Measurements from ENCODE around the gene DES. TPM values are rescaled to one million over a fixed set of nuclear protein-coding genes. Genes with fewer than 3 reads are reported as not detected.

Gene DES
- total RNA-seq, result not detected

DNA sequence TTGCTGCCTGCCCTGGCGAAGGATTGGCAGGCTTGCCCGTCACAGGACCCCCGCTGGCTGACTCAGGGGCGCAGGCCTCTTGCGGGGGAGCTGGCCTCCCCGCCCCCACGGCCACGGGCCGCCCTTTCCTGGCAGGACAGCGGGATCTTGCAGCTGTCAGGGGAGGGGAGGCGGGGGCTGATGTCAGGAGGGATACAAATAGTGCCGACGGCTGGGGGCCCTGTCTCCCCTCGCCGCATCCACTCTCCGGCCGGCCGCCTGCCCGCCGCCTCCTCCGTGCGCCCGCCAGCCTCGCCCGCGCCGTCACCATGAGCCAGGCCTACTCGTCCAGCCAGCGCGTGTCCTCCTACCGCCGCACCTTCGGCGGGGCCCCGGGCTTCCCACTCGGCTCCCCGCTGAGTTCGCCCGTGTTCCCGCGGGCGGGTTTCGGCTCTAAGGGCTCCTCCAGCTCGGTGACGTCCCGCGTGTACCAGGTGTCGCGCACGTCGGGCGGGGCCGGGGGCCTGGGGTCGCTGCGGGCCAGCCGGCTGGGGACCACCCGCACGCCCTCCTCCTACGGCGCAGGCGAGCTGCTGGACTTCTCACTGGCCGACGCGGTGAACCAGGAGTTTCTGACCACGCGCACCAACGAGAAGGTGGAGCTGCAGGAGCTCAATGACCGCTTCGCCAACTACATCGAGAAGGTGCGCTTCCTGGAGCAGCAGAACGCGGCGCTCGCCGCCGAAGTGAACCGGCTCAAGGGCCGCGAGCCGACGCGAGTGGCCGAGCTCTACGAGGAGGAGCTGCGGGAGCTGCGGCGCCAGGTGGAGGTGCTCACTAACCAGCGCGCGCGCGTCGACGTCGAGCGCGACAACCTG, at the start of gene DES:
Gene DES, plus strand, starts transcription at position 223 of the 857 bp plus-strand sequence. Its CDS starts 86 bp downstream, at position 309.
- DNase-seq (no peak), ATAC-seq (ENCODE audit: low read depth) (peak; percentile 21)
- H3K4me3 Mint-ChIP-seq, result no peak within 1 kb of the TSS
- H3K36me3 Mint-ChIP-seq, result no peaks in the 10 kb centered on the region
- no peaks in the 10 kb centered on the region for H3K9me3 Mint-ChIP-seq
- H3K4me1 Mint-ChIP-seq, result peaks cover 2% of the 10 kb centered on the region
- peaks cover 42% of the 10 kb centered on the region for H3K27me3 Mint-ChIP-seq
- no peak within 1 kb of the TSS for H3K27ac Mint-ChIP-seq
- POLR2A ChIA-PET, result no interaction called here

- POLR2A ChIA-PET, result no interaction called here
- no peaks in the 10 kb centered on the region for H3K9me3 Mint-ChIP-seq
- ATAC-seq (ENCODE audit: low read depth) (no peak), DNase-seq (no peak)
- H3K27me3 Mint-ChIP-seq, result no peaks in the 10 kb centered on the region
- no peak overlapping the region for H3K4me3 Mint-ChIP-seq
- peaks cover 5% of the 10 kb centered on the region for H3K36me3 Mint-ChIP-seq
- no peaks in the 10 kb centered on the region for H3K4me1 Mint-ChIP-seq
- no peak overlapping the region for H3K27ac Mint-ChIP-seq
Observed at GRCh38 chr2:219368690-219369191, 49.4 kb upstream of the DES start.

GRCh38 chr2:219369447-219369861, 48.7 kb upstream of the DES start:
- H3K27ac Mint-ChIP-seq, result no peak overlapping the region
- POLR2A ChIA-PET, result no interaction called here

GRCh38 chr2:219378163-219378851, 39.9 kb upstream of the DES start:
- no peaks in the 10 kb centered on the region for H3K27me3 Mint-ChIP-seq
- peaks cover 2% of the 10 kb centered on the region for H3K4me1 Mint-ChIP-seq
- ATAC-seq (ENCODE audit: low read depth), result no peak
- POLR2A ChIA-PET, result interaction anchor here (1.1 kb wide), 1 partner anchor 10 kb away, joined by 5 read pairs; the partner anchor contains the start of gene DNPEP
- no peak for DNase-seq
- no peak overlapping the region for H3K4me3 Mint-ChIP-seq
- peaks cover 23% of the 10 kb centered on the region for H3K36me3 Mint-ChIP-seq
- H3K27ac Mint-ChIP-seq, result no peak overlapping the region
- H3K9me3 Mint-ChIP-seq, result no peaks in the 10 kb centered on the region

More at GRCh38 chr2:219369447-219369861, 48.7 kb upstream of the DES start:
- H3K36me3 Mint-ChIP-seq, result peaks cover 6% of the 10 kb centered on the region
- no peak for ATAC-seq (ENCODE audit: low read depth)
- no peak for DNase-seq
- no peaks in the 10 kb centered on the region for H3K9me3 Mint-ChIP-seq
- H3K4me3 Mint-ChIP-seq, result no peak overlapping the region
- no peaks in the 10 kb centered on the region for H3K27me3 Mint-ChIP-seq
- H3K4me1 Mint-ChIP-seq, result no peaks in the 10 kb centered on the region

DNA sequence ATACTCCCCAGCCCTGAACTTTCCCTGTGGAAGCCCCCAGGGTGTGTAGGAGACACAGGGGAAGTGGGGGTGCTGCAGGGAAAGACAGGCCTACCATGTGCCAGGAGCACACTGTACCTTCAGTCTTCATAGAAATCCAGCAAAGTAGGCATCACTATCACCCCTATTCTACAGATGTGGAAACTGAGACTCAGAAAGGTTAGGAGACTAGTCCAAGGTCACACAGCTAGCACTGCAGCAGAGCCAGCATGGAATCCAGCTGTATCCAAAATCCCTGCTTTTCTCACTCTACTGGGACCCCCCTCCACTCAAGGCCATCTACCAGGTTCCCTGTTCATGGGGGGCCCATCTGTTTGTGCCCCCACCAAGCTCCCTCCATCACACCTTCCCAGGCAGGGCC, 37.3 kb upstream of the DES start:
- DNase-seq (no peak), ATAC-seq (ENCODE audit: low read depth) (no peak)
- Mint-ChIP-seq H3K27ac (no peak overlapping the region), H3K36me3 (peaks cover 22% of the 10 kb centered on the region), H3K27me3 (no peaks in the 10 kb centered on the region), H3K4me1 (peaks cover 2% of the 10 kb centered on the region), H3K9me3 (no peaks in the 10 kb centered on the region), H3K4me3 (no peak overlapping the region)
- POLR2A ChIA-PET, result no interaction called here

DNA sequence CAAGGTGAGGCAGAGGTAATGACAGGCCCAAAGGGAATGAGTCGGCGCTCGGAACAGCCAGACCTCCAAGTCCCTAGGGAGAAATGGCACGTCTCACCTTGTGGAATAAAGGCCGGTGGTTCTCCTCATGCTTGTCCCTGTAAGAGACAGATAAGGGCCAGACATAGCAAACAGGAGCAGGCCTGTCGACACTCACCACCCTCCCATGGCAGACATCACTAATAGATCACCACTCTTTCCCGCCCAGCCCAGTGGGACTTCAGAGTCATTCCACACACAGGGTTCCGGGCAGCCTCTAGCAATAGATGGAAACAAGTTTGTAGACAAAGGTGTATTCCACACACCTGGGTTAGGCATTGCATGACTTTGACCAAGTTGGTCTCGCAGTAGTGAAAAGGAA, 36.7 kb upstream of the DES start:
- Mint-ChIP-seq H3K4me1 (peaks cover 3% of the 10 kb centered on the region), H3K27me3 (no peaks in the 10 kb centered on the region), H3K9me3 (no peaks in the 10 kb centered on the region), H3K4me3 (no peak overlapping the region), H3K36me3 (peaks cover 21% of the 10 kb centered on the region), H3K27ac (no peak overlapping the region)
- DNase-seq (no peak), ATAC-seq (ENCODE audit: low read depth) (no peak)
- POLR2A ChIA-PET, result no interaction called here

DNA sequence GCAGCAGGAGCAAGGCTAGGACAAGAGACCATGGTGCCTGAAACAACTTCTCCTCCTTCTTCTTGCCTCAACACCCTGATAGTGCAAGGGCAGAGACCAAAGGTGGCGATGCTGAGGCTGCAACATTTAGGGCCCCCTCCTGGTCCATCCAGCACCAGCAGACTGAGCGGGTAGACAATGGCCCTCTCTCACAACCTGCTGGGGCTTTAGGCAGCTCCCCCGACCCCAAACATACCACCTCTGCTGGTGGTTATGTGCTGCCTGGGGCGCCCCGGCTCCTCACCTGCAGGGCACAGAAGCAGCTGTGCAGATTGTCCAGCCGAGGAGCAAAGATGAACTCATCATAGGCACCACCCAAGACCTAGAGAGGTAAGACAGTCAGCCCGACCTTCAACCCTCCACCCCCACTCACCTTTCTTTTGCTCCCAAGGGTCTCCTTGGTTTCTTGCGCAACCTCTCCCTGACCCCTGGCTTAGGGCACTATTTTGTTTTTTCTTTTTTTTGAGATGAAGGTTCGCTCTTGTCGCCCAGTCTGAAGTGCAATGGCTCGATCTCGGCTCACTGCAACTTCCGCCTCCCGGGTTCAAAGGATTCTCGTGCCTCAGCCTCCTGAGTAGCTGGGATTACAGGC, 34.0 kb upstream of the DES start:
- Mint-ChIP-seq H3K9me3 (no peaks in the 10 kb centered on the region), H3K36me3 (peaks cover 15% of the 10 kb centered on the region), H3K4me3 (no peak overlapping the region), H3K4me1 (peaks cover 9% of the 10 kb centered on the region), H3K27me3 (no peaks in the 10 kb centered on the region), H3K27ac (no peak overlapping the region)
- ATAC-seq (ENCODE audit: low read depth), result no peak
- no peak for DNase-seq
- POLR2A ChIA-PET, result no interaction called here

DNA sequence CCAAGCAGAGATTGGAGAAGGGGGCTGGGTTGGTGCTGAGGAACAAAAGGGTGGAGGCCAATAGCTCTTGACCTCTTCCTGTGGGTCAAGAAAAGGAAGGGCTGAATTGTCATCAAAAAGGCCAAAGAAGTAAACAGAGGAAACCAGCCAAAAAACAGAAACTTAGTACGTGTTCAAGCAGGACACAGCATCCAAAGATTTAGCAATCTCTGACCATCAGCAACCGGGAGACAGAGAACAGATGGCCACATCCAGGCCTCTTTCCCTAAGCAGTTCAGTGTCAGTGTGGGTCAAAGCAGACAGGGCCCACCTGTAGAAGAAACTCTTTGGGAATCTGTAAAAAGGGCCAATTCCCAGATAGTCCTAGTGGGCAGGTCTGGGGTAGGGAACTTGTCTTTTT, 33.3 kb upstream of the DES start:
- POLR2A ChIA-PET, result no interaction called here
- H3K4me3 Mint-ChIP-seq, result peak overlapping the region; percentile 5
- no peak overlapping the region for H3K27ac Mint-ChIP-seq
- peaks cover 15% of the 10 kb centered on the region for H3K36me3 Mint-ChIP-seq
- H3K27me3 Mint-ChIP-seq, result no peaks in the 10 kb centered on the region
- no peaks in the 10 kb centered on the region for H3K9me3 Mint-ChIP-seq
- DNase-seq, result no peak
- peaks cover 9% of the 10 kb centered on the region for H3K4me1 Mint-ChIP-seq
- no peak for ATAC-seq (ENCODE audit: low read depth)

DNA sequence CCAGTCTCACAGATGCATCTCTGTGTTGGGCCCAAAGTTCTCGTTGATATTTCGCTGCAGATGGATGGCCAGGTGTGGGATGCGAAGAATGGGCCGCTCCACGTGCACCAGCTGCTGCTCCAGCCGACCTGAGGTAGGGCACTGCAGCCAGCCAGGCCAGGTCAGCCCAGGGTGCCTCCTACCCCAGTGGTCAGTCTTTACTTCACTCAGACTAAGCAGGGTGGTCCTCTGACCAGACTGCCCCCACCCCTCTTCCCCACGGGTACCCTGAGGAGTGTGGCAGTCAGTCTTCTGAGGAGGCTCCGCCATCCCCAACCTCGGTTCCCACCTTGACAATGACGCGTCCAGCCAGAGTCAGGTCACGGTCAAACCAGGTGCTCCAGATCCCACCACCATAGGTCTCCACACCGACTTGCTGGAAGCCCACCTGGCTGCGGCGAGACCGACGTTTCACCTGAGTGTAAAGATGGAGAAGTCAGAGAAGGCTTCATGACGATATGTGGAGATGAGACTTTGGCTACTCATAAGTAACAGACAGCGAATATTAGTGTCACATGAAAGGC, 32.1 kb upstream of the DES start:
- Mint-ChIP-seq H3K27ac (no peak overlapping the region), H3K27me3 (no peaks in the 10 kb centered on the region), H3K9me3 (no peaks in the 10 kb centered on the region), H3K36me3 (peaks cover 11% of the 10 kb centered on the region), H3K4me1 (peaks cover 9% of the 10 kb centered on the region), H3K4me3 (no peak overlapping the region)
- DNase-seq (no peak), ATAC-seq (ENCODE audit: low read depth) (no peak)
- POLR2A ChIA-PET, result interaction anchor here (3.4 kb wide), 1 partner anchor 113 kb away, joined by 13 read pairs; the partner anchor contains the start of gene GMPPA

- POLR2A ChIA-PET, result interaction anchor here (0.7 to 3.4 kb wide), 6 partner anchors 33 to 193 kb away, joined by 3 to 13 read pairs (median 4); partner anchors contain the start of gene GMPPA
- Mint-ChIP-seq H3K4me1 (peaks cover 8% of the 10 kb centered on the region), H3K9me3 (no peaks in the 10 kb centered on the region), H3K36me3 (peaks cover 11% of the 10 kb centered on the region), H3K4me3 (peak overlapping the region; percentile 89), H3K27me3 (no peaks in the 10 kb centered on the region), H3K27ac (peak overlapping the region; percentile 93)
- DNase-seq, result peak; percentile 42
- no peak for ATAC-seq (ENCODE audit: low read depth)
Observed at GRCh38 chr2:219386532-219387280, 31.5 kb upstream of the DES start.

- DNase-seq (peak; percentile 97), ATAC-seq (ENCODE audit: low read depth) (peak; percentile 65)
- no peaks in the 10 kb centered on the region for H3K27me3 Mint-ChIP-seq
- peaks cover 8% of the 10 kb centered on the region for H3K4me1 Mint-ChIP-seq
- POLR2A ChIA-PET, result interaction anchor here (0.7 to 3.4 kb wide), 14 partner anchors 10 to 212 kb away, joined by 3 to 13 read pairs (median 4); partner anchors contain the start of genes CHPF, GMPPA, STK11IP and TMEM198
- peak within 1 kb of the TSS; percentile 93 for H3K27ac Mint-ChIP-seq
- peaks cover 9% of the 10 kb centered on the region for H3K36me3 Mint-ChIP-seq
- peak within 1 kb of the TSS; percentile 89 for H3K4me3 Mint-ChIP-seq
- no peaks in the 10 kb centered on the region for H3K9me3 Mint-ChIP-seq
Observed at GRCh38 chr2:219387306-219388120, 30.7 kb upstream of the DES start, which contains the start of gene DNPEP. DNPEP (minus strand) TSS chr2:219387912; CDS start chr2:219387794, 118 bp downstream.

All from activated naive CD8-positive, alpha-beta T cell treated with anti-CD3 and anti-CD28 coated beads, Interleukin-2, amount 10 ng/mL, durations not matched to agents 7 days and 5 days (primary cell).